Measurements from ENCODE around the gene PLA2G4D. TPM values are rescaled to one million over a fixed set of nuclear protein-coding genes. Genes with fewer than 3 reads are reported as not detected.

Gene PLA2G4D
- polyA plus RNA-seq, 1 donor: 0.08 TPM

Other genes starting within 250 kb of the PLA2G4D start
- gene SPTBN5, start 200.5 kb downstream of the PLA2G4D start, polyA plus RNA-seq (ENCODE audit: insufficient read length): 5.2 TPM
- gene EHD4, start 122.0 kb downstream of the PLA2G4D start, polyA plus RNA-seq (ENCODE audit: insufficient read length): 43.0 TPM
- gene PLA2G4E, start 73.5 kb downstream of the PLA2G4D start, polyA plus RNA-seq (ENCODE audit: insufficient read length): 1.8 TPM
- 0.35 TPM for gene PLA2G4F, start 62.1 kb upstream of the PLA2G4D start, polyA plus RNA-seq (ENCODE audit: insufficient read length)
- 46.0 TPM for gene VPS39, start 113.7 kb upstream of the PLA2G4D start, polyA plus RNA-seq (ENCODE audit: insufficient read length)
- 17.0 TPM for gene GANC, start 178.6 kb upstream of the PLA2G4D start, polyA plus RNA-seq (ENCODE audit: insufficient read length)
- 42.3 TPM for gene TMEM87A, start 178.9 kb upstream of the PLA2G4D start, polyA plus RNA-seq (ENCODE audit: insufficient read length)

All from hindlimb muscle (tissue), 1 donor.